Mononuclear cell (primary cell): ENCODE results near the gene WNT7B. TPM values are rescaled to one million over a fixed set of nuclear protein-coding genes. Genes with fewer than 3 reads are reported as not detected.

Experiments used
- H3K27me3 ChIP-seq: 2 replicates; pipeline ENCODE4 v1.6.0; 2011; ENCODE audit warnings: low read length, control low read depth; ENCODE audit not compliant: insufficient read depth
- H3K4me1 ChIP-seq: 2 replicates; pipeline ENCODE4 v1.5.1; 2011; ENCODE audit warnings: mild to moderate bottlenecking, low read length, control low read depth; ENCODE audit not compliant: insufficient read depth
- H3K4me3 ChIP-seq: 2 replicates; pipeline ENCODE4 v1.5.1; 2011; ENCODE audit warnings: mild to moderate bottlenecking, low read length, moderate library complexity
- H3K9me3 ChIP-seq: 2 replicates; pipeline ENCODE4 v1.5.1; 2011; ENCODE audit warnings: low read depth, mild to moderate bottlenecking, control low read depth, low read length
- total RNA-seq: library from RNA; depleted of rRNA; stranded (reverse); fragments of >200 nt; gene quantifications from one replicate; pipeline ENCODE4 v1.2.3, GENCODE V29; 2012

Gene WNT7B
- total RNA-seq, 1 donor: not detected

- Histone ChIP-seq H3K9me3 (no peaks in the 10 kb centered on the region), H3K4me1 (peaks cover 3% of the 10 kb centered on the region), H3K27me3 (peaks cover 59% of the 10 kb centered on the region), H3K4me3 (no peak overlapping the region)
Observed at GRCh38 chr22:45972091-45972888, 4.7 kb downstream of the WNT7B start.

- Histone ChIP-seq H3K4me3 (no peak overlapping the region), H3K27me3 (peaks cover 59% of the 10 kb centered on the region), H3K4me1 (peaks cover 3% of the 10 kb centered on the region), H3K9me3 (no peaks in the 10 kb centered on the region)
Observed at GRCh38 chr22:45971408-45972028, 5.4 kb downstream of the WNT7B start.

GRCh38 chr22:45970705-45971407, 6.1 kb downstream of the WNT7B start:
- Histone ChIP-seq H3K9me3 (no peaks in the 10 kb centered on the region), H3K27me3 (peaks cover 56% of the 10 kb centered on the region), H3K4me1 (no peaks in the 10 kb centered on the region), H3K4me3 (no peak overlapping the region)

GRCh38 chr22:45969801-45970470, 7.0 kb downstream of the WNT7B start:
- Histone ChIP-seq H3K9me3 (no peaks in the 10 kb centered on the region), H3K4me3 (no peak overlapping the region), H3K27me3 (peaks cover 52% of the 10 kb centered on the region)

GRCh38 chr22:45969414-45969799, 7.6 kb downstream of the WNT7B start:
- Histone ChIP-seq H3K4me1 (no peaks in the 10 kb centered on the region), H3K4me3 (no peak overlapping the region), H3K27me3 (peaks cover 46% of the 10 kb centered on the region), H3K9me3 (no peaks in the 10 kb centered on the region)

More at GRCh38 chr22:45969801-45970470, 7.0 kb downstream of the WNT7B start:
- H3K4me1 ChIP-seq: no peaks in the 10 kb centered on the region

- H3K4me1 ChIP-seq: no peaks in the 10 kb centered on the region
- H3K27me3 ChIP-seq: peaks cover 41% of the 10 kb centered on the region
- H3K4me3 ChIP-seq: no peak overlapping the region
- no peaks in the 10 kb centered on the region for H3K9me3 ChIP-seq
Observed at GRCh38 chr22:45968751-45969413, 8.1 kb downstream of the WNT7B start.

- no peaks in the 10 kb centered on the region for H3K4me1 ChIP-seq
- no peak overlapping the region for H3K4me3 ChIP-seq
- peaks cover 34% of the 10 kb centered on the region for H3K27me3 ChIP-seq
- H3K9me3 ChIP-seq: no peaks in the 10 kb centered on the region
Observed at GRCh38 chr22:45968003-45968650, 8.8 kb downstream of the WNT7B start.

- no peak overlapping the region for H3K4me3 ChIP-seq
- H3K9me3 ChIP-seq: no peaks in the 10 kb centered on the region
- H3K27me3 ChIP-seq: peaks cover 26% of the 10 kb centered on the region
Observed at GRCh38 chr22:45966895-45967365, 10.0 kb downstream of the WNT7B start.

GRCh38 chr22:45966320-45966894, 10.6 kb downstream of the WNT7B start:
- no peaks in the 10 kb centered on the region for H3K4me1 ChIP-seq
- no peaks in the 10 kb centered on the region for H3K9me3 ChIP-seq
- peaks cover 24% of the 10 kb centered on the region for H3K27me3 ChIP-seq
- no peak overlapping the region for H3K4me3 ChIP-seq

More at GRCh38 chr22:45966895-45967365, 10.0 kb downstream of the WNT7B start:
- no peaks in the 10 kb centered on the region for H3K4me1 ChIP-seq

- no peaks in the 10 kb centered on the region for H3K9me3 ChIP-seq
- H3K4me3 ChIP-seq: no peak overlapping the region
- H3K4me1 ChIP-seq: no peaks in the 10 kb centered on the region
- H3K27me3 ChIP-seq: peaks cover 18% of the 10 kb centered on the region
Observed at GRCh38 chr22:45965563-45965962, 11.4 kb downstream of the WNT7B start.

- Histone ChIP-seq H3K4me1 (no peaks in the 10 kb centered on the region), H3K27me3 (peaks cover 14% of the 10 kb centered on the region), H3K9me3 (no peaks in the 10 kb centered on the region), H3K4me3 (no peak overlapping the region)
Observed at GRCh38 chr22:45964926-45965527, 11.9 kb downstream of the WNT7B start.

GRCh38 chr22:45964372-45964771, 12.6 kb downstream of the WNT7B start:
- no peaks in the 10 kb centered on the region for H3K9me3 ChIP-seq
- H3K4me1 ChIP-seq: no peaks in the 10 kb centered on the region
- H3K4me3 ChIP-seq: no peak overlapping the region
- peaks cover 8% of the 10 kb centered on the region for H3K27me3 ChIP-seq

GRCh38 chr22:45963821-45964220, 13.1 kb downstream of the WNT7B start:
- Histone ChIP-seq H3K4me3 (no peak overlapping the region), H3K9me3 (no peaks in the 10 kb centered on the region), H3K27me3 (peaks cover 8% of the 10 kb centered on the region), H3K4me1 (no peaks in the 10 kb centered on the region)
